Left ventricle myocardium inferior (tissue), 1 donor: ENCODE measurements around the gene PDHX. TPM values are rescaled to one million over a fixed set of nuclear protein-coding genes. Genes with fewer than 3 reads are reported as not detected.

Source experiments
- DNase-seq: peaks from one replicate; pipeline ENCODE4 v3.0.0-alpha.2; 2020
- H3K27ac ChIP-seq: fragments of 200-600 bp; replicated peaks from 2 replicates; pipeline ENCODE4 v1.8.0; 2021
- H3K27me3 ChIP-seq: fragments of 200-600 bp; 2 replicates; pipeline ENCODE4 v1.8.0; 2021; ENCODE audit warnings: low read depth
- H3K36me3 ChIP-seq: fragments of 200-600 bp; 2 replicates; pipeline ENCODE4 v1.8.0; 2021
- H3K4me1 ChIP-seq: fragments of 200-600 bp; 2 replicates; pipeline ENCODE4 v1.8.0; 2021
- H3K4me3 ChIP-seq: fragments of 200-600 bp; 2 replicates; pipeline ENCODE4 v1.8.0; 2021; ENCODE audit warnings: mild to moderate bottlenecking, moderate library complexity
- H3K9me3 ChIP-seq: fragments of 200-600 bp; replicated peaks from 2 replicates; pipeline ENCODE4 v1.8.0; 2021
- CTCF ChIP-seq: fragments of 200-600 bp; IDR thresholded peaks from 2 replicates; pipeline ENCODE4 v1.8.0; 2021; ENCODE audit warnings: antibody characterized with exemption, mild to moderate bottlenecking, borderline replicate concordance
- intact Hi-C: fragments of 100-400 bp; cut with micrococcal nuclease; formaldehyde crosslinking; loops from one replicate; pipeline ENCODE4 v1.11.0; 2022
- total RNA-seq: library from RNA; stranded (reverse); fragmentation: NEBNext Ultra II Directional; extraction: Animal tissue kit (Norgen Biotek cat#: 25700); gene quantifications from one replicate; pipeline ENCODE4 v1.2.1, GENCODE V29; 2021
- donor health status: DM: no; HTN: yes; CAD: no; lungs with severe emphysema.

PDHX gene
- total RNA-seq, 1 donor from 2014 or later = 157 TPM

GRCh38 chr11:34990916-34991315 lies 74.5 kb downstream of the PDHX start:
- Histone ChIP-seq H3K36me3 (peaks cover 41% of the 10 kb centered on the region), H3K9me3 (no peaks in the 10 kb centered on the region), H3K27me3 (no peaks in the 10 kb centered on the region), H3K27ac (no peak overlapping the region), H3K4me1 (no peaks in the 10 kb centered on the region), H3K4me3 (no peak overlapping the region)
- intact Hi-C loops = loop anchor here (10.0 kb wide), 1 partner anchor 394 kb away; no protein-coding TSS in a partner anchor
- no peak for TF ChIP-seq CTCF
- DNase-seq = no peak

GRCh38 chr11:34994854-34995253 lies 78.4 kb downstream of the PDHX start:
- Histone ChIP-seq H3K27me3 (no peaks in the 10 kb centered on the region), H3K27ac (no peak overlapping the region), H3K9me3 (no peaks in the 10 kb centered on the region), H3K4me1 (no peaks in the 10 kb centered on the region), H3K4me3 (no peak overlapping the region), H3K36me3 (peaks cover 28% of the 10 kb centered on the region)
- no peak for DNase-seq
- no peak for TF ChIP-seq CTCF
- intact Hi-C loops = loop anchor here (10.0 kb wide), 1 partner anchor 390 kb away; no protein-coding TSS in a partner anchor

GRCh38 chr11:34996958-34997357 lies 80.5 kb downstream of the PDHX start:
- no peak overlapping the region for H3K27ac ChIP-seq
- H3K4me1 ChIP-seq = no peaks in the 10 kb centered on the region
- H3K36me3 ChIP-seq = peaks cover 25% of the 10 kb centered on the region
- no peaks in the 10 kb centered on the region for H3K27me3 ChIP-seq
- H3K4me3 ChIP-seq = no peak overlapping the region
- H3K9me3 ChIP-seq = no peaks in the 10 kb centered on the region
- intact Hi-C loops = loop anchor here (10.0 kb wide), 1 partner anchor 388 kb away; no protein-coding TSS in a partner anchor
- DNase-seq = no peak
- TF ChIP-seq CTCF = no peak

- Histone ChIP-seq H3K9me3 (no peaks in the 10 kb centered on the region), H3K36me3 (peaks cover 14% of the 10 kb centered on the region), H3K4me3 (no peak overlapping the region), H3K4me1 (no peaks in the 10 kb centered on the region), H3K27me3 (no peaks in the 10 kb centered on the region), H3K27ac (no peak overlapping the region)
- DNase-seq = no peak
- TF ChIP-seq CTCF = peak; percentile 53
- intact Hi-C loops = loop anchor here (10.0 kb wide), 1 partner anchor 387 kb away; no protein-coding TSS in a partner anchor
Observed at GRCh38 chr11:34997952-34998528, 81.6 kb downstream of the PDHX start.

- intact Hi-C loops = loop anchor here (10.0 kb wide), 1 partner anchor 385 kb away; no protein-coding TSS in a partner anchor
- H3K27ac ChIP-seq = no peak overlapping the region
- no peak for TF ChIP-seq CTCF
- no peaks in the 10 kb centered on the region for H3K4me1 ChIP-seq
- H3K9me3 ChIP-seq = no peaks in the 10 kb centered on the region
- no peaks in the 10 kb centered on the region for H3K27me3 ChIP-seq
- no peak for DNase-seq
- H3K36me3 ChIP-seq = peaks cover 6% of the 10 kb centered on the region
- no peak overlapping the region for H3K4me3 ChIP-seq
Observed at GRCh38 chr11:34999453-34999852, 83.0 kb downstream of the PDHX start.
